PFSK-1 (cell line): ENCODE data around the gene STUM.

Experiments used
- FOXP2 ChIP-seq: optimal IDR thresholded peaks from 2 replicates; pipeline ENCODE3; 2011; ENCODE audit warnings: borderline replicate concordance, control low read depth, inconsistent platforms; ENCODE audit not compliant: insufficient read depth; ENCODE audit errors: extremely low read length, extremely low read depth
- POLR2AphosphoS5 ChIP-seq: IDR thresholded peaks from 2 replicates; pipeline ENCODE4 v1.6.1; 2012; ENCODE audit warnings: low read depth, mild to moderate bottlenecking, control low read depth, low read length, moderate library complexity
- SIN3A ChIP-seq: IDR thresholded peaks from 2 replicates; pipeline ENCODE4 v1.6.1; 2012; ENCODE audit warnings: mild to moderate bottlenecking, low read length, moderate library complexity, borderline replicate concordance; ENCODE audit not compliant: insufficient read depth
- TAF1 ChIP-seq: IDR thresholded peaks from 2 replicates; pipeline ENCODE4 v1.6.1; 2012; ENCODE audit warnings: low read length, control low read depth, borderline replicate concordance; ENCODE audit not compliant: insufficient read depth
- TF ChIP-seq, protein P1 (sequence below), 2 experiments: IDR thresholded peaks; 2 replicates each; pipeline versions ENCODE4 v1.6.1 to v1.8.0; 2011 to 2012; ENCODE audit warnings: low read depth in 2 of 2, low read length in 2 of 2, control low read depth in 1 of 2, inconsistent platforms in 1 of 2, mild to moderate bottlenecking in 1 of 2, moderate library complexity in 1 of 2; ENCODE audit not compliant: insufficient read depth in 1 of 2

STUM gene

DNA sequence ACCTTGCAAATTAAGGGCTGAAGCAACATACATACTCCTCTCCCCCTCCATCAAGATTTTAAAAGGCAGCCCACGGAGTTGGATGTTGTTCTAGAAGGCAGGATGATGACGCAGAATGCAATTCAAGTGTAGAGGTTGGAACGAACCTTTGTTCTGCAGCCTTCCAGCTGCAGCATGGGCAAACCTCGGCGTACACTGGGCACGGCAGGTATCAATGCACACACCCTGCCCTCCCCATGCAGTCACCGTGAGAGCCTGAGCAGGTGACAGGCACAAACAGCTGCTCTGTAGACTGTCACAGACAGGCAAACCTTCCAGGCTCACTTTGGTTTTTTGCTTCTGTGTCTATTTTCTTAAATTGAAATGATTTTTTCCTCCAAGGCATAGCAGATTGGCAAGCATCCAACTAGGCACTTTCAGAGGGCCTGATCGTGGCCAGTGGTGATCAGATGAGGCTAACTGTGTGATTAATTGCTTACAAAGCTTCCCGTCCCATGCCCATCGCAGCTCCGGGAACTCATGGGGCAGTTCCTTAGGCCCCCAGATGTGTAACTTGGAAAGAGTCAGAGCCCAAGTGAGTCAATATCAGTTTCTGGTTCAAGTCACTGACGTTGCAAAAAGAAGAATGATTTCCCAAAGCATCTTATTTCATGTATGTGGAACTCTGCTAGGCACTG is 108.2 kb downstream of the STUM start:
- TF ChIP-seq, protein P1, sequence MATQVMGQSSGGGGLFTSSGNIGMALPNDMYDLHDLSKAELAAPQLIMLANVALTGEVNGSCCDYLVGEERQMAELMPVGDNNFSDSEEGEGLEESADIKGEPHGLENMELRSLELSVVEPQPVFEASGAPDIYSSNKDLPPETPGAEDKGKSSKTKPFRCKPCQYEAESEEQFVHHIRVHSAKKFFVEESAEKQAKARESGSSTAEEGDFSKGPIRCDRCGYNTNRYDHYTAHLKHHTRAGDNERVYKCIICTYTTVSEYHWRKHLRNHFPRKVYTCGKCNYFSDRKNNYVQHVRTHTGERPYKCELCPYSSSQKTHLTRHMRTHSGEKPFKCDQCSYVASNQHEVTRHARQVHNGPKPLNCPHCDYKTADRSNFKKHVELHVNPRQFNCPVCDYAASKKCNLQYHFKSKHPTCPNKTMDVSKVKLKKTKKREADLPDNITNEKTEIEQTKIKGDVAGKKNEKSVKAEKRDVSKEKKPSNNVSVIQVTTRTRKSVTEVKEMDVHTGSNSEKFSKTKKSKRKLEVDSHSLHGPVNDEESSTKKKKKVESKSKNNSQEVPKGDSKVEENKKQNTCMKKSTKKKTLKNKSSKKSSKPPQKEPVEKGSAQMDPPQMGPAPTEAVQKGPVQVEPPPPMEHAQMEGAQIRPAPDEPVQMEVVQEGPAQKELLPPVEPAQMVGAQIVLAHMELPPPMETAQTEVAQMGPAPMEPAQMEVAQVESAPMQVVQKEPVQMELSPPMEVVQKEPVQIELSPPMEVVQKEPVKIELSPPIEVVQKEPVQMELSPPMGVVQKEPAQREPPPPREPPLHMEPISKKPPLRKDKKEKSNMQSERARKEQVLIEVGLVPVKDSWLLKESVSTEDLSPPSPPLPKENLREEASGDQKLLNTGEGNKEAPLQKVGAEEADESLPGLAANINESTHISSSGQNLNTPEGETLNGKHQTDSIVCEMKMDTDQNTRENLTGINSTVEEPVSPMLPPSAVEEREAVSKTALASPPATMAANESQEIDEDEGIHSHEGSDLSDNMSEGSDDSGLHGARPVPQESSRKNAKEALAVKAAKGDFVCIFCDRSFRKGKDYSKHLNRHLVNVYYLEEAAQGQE (IDR thresholded peaks at IDR 0.05; ENCODE audit: insufficient read depth in 1 of 2, low read depth in 2 of 2, low read length in 2 of 2), result no peak
- no peak for TF ChIP-seq TAF1
- no peak for TF ChIP-seq POLR2AphosphoS5
- TF ChIP-seq FOXP2, result no peak
- TF ChIP-seq SIN3A, result no peak

DNA sequence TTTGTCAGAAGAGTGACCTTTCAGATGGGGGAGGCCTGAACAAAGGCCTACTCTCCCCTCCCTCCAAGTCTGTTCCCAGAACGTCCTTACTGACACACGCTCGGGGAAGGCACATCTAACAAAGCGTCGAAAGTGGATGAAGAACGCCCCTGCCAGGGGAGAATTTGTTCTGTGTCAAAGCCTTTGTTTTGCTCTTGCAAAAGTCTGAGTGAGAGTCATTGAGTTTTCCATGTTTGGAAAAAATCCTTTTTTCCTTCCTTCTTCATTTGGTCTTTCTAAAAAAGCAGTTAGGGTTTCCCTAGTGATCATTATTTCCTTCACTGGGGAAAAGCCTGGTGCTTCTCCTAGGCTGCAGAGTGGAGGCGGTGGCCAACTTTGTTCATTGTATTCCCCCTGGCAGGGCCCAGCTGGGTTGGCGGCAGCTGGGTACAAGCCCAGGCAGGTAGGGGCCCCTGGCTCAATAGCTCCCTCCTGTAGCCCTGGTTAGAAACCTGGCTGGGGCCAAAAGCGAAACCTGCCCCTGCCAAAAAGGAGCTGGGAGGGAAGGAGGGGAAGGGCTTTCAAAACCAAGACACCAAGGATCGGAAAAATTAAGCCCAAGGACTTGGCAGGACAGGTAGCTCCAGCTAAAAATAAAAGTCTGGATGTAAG is 109.5 kb downstream of the STUM start:
- TF ChIP-seq, protein P1 (IDR thresholded peaks at IDR 0.05; ENCODE audit: insufficient read depth in 1 of 2, low read depth in 2 of 2, low read length in 2 of 2), result no peak
- TF ChIP-seq SIN3A (no peak), POLR2AphosphoS5 (no peak), FOXP2 (no peak), TAF1 (no peak)

DNA sequence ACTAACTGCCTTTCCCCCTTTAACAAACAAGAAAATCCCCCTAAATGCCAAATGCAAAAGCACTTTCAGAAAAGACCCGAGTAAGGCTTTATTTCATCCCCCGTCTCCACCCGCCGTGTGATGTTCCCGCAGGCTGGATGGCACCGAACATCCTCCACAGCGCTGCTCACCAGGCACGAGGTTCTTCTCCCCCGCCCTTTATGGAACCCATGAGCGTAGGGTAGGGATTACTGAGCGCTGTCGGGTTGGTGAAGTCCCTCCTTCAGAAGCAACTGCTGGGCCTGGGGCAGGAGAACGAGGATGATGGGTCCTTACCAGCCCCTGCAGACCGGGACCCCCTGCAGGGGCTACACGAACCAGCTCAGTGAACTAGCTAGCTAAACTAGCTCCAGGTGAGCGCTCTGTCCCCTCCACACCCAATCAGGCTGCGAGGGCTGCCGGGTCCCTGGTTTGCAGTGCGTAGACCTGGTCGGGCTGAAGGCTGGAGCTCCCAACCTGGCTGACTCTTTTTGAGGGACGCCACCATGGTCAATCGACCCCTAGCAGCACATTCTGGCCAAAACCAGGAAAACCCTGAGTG is 110.1 kb downstream of the STUM start:
- TF ChIP-seq, protein P1 (IDR thresholded peaks at IDR 0.05; ENCODE audit: insufficient read depth in 1 of 2, low read depth in 2 of 2, low read length in 2 of 2), result no peak
- TF ChIP-seq POLR2AphosphoS5 (no peak), FOXP2 (no peak), TAF1 (no peak), SIN3A (no peak)
